ENCODE results near the gene FAM181A. TPM values are rescaled to one million over a fixed set of nuclear protein-coding genes. Genes with fewer than 3 reads are reported as not detected.

The FAM181A gene
- total and polyA plus RNA-seq, 2 of the 4 experiments (the other 2 are of a cell fraction) = not detected

- Histone ChIP-seq H2AK9ac (replicated peaks; ENCODE audit: low read depth, low read length, poor library complexity) (peak overlapping the region; percentile 18), H3K27me3 (ENCODE audit: control insufficient read depth, insufficient read depth, low read length) (no peaks in the 10 kb centered on the region; the same call in 1 of the 2 replicates), H3K9me3 (ENCODE audit: control insufficient read depth, insufficient read depth, low read length) (no peaks in the 10 kb centered on the region), H4K8ac (ENCODE audit: low read depth in 2 of 2, low read length in 2 of 2) (peak overlapping the region; percentile 19 to 69; a peak in 3 of 4 replicates), H2BK120ac (ENCODE audit: low read depth, low read length) (peak overlapping the region; percentile 67), H3K4ac (ENCODE audit: low read depth, low read length) (peak overlapping the region; percentile 75), H3K18ac (ENCODE audit: low read depth, low read length) (peak overlapping the region; percentile 91), H3K4me3 (ENCODE audit: insufficient read depth, low read depth, low read length) (no peak overlapping the region), H2AFZ (replicated peaks; ENCODE audit: low read length, poor library complexity) (peak overlapping the region; percentile 67), H3K4me2 (ENCODE audit: low read depth, low read length) (peak overlapping the region; percentile 27), H3K27ac (ENCODE audit: insufficient read depth, low read length) (peak overlapping the region; percentile 41; the same call in 1 of the 2 replicates), H3K9ac (ENCODE audit: low read depth, low read length) (no peak overlapping the region), H2BK5ac (ENCODE audit: low read depth, low read length, poor library complexity, severe bottlenecking) (peak overlapping the region; percentile 68), H3K79me1 (ENCODE audit: low read depth in 1 of 2, low read length in 2 of 2) (no peaks in the 10 kb centered on the region), H3K23ac (ENCODE audit: low read depth, low read length) (no peak overlapping the region), H3K9me1 (ENCODE audit: insufficient read depth, low read length) (peaks cover 24% of the 10 kb centered on the region), H2BK20ac (ENCODE audit: low read depth, low read length) (peak overlapping the region; percentile 71), H4K91ac (ENCODE audit: insufficient read depth, low read depth, low read length) (peak overlapping the region; percentile 64), H3K14ac (replicated peaks; ENCODE audit: low read depth, low read length) (peak overlapping the region; percentile 10), H4K20me1 (ENCODE audit: insufficient read depth, low read length) (no peaks in the 10 kb centered on the region), H4K5ac (ENCODE audit: low read depth, low read length) (peak overlapping the region; percentile 28), H3K36me3 (ENCODE audit: control insufficient read depth, insufficient read depth, low read length) (no peaks in the 10 kb centered on the region), H2BK15ac (ENCODE audit: low read depth, low read length) (peak overlapping the region; percentile 63; the same call in 2 of the 3 replicates), H3K4me1 (ENCODE audit: control insufficient read depth, insufficient read depth, low read length) (peaks cover 25% of the 10 kb centered on the region), H2AK5ac (ENCODE audit: low read depth, low read length) (peak overlapping the region; percentile 85), H3K56ac (ENCODE audit: extremely low read depth, insufficient read depth, low read length) (no peak overlapping the region)
- dilution Hi-C loops (cut with HindIII; ENCODE audit: low sequenced_read_pairs, unreplicated experiment) = no loop called here
- ChIA-PET CTCF (no interaction called here), POLR2A (ENCODE audit: unreplicated experiment) (no interaction called here)
- in situ Hi-C loops (cut with MboI; ENCODE audit: low sequenced_read_pairs) = no loop called here
- peak; percentile 95 for DNase-seq
- intact Hi-C loops (cut with micrococcal nuclease) = loop anchor here (5.0 kb wide), 1 partner anchor 43 kb away; no protein-coding TSS in a partner anchor
- ATAC-seq (ENCODE audit: low read depth) = peak; percentile 81
- BruUV-seq (replicated peaks) = no TSS peak
- WGBS, 2 experiments (ENCODE audit: extremely low coverage in 2 of 2, insufficient read length in 1 of 2) = 39% methylated on average over 6 of the region's 23 CpGs; no CpG with 5 or more reads in 1 of the 2 experiments
- no peak for TF ChIP-seq MAFK (IDR thresholded peaks at IDR 0.05; ENCODE audit: low read depth, low read length)
- TF ChIP-seq RAD21 (IDR thresholded peaks at IDR 0.05; ENCODE audit: low read length) = no peak
- TF ChIP-seq ELK1 (IDR thresholded peaks at IDR 0.05; ENCODE audit: borderline replicate concordance, low read depth, low read length) = no peak
- no peak for TF ChIP-seq RCOR1 (IDR thresholded peaks at IDR 0.05; ENCODE audit: insufficient replicate concordance, low read length)
- TF ChIP-seq MXI1 (IDR thresholded peaks at IDR 0.05; ENCODE audit: borderline replicate concordance, low read depth, low read length) = no peak
- TF ChIP-seq CTCF (conservative IDR thresholded peaks at IDR 0.05; ENCODE audit: low read depth, low read length) = no peak
- peak; percentile 68; the same call in 1 of the 2 replicates for TF ChIP-seq BHLHE40 (IDR thresholded peaks at IDR 0.05; ENCODE audit: low read depth, low read length)
- TF ChIP-seq USF2 (IDR thresholded peaks at IDR 0.05; ENCODE audit: low read depth, low read length) = peak; percentile 73
- TF ChIP-seq NFE2L2 (IDR thresholded peaks at IDR 0.05; ENCODE audit: low read depth, low read length) = peak; percentile 55; the same call in 1 of the 2 replicates
- TF ChIP-seq MAZ (IDR thresholded peaks at IDR 0.05; ENCODE audit: borderline replicate concordance, low read depth, low read length) = peak; percentile 75; the same call in 1 of the 2 replicates
- TF ChIP-seq POLR2A (IDR thresholded peaks at IDR 0.05; ENCODE audit: low read depth, low read length) = peak; percentile 69
- no peak for TF ChIP-seq CEBPB (IDR thresholded peaks at IDR 0.05; ENCODE audit: low read depth, low read length)
- TF ChIP-seq SMC3 (IDR thresholded peaks at IDR 0.05; ENCODE audit: low read depth, low read length) = peak; percentile 15; the same call in 1 of the 2 replicates
Measured at GRCh38 chr14:93959239-93960107, 32.3 kb downstream of the FAM181A start.
